ENCODE data around the gene TNS4.
"Not testable (repeated sequence)": the region's sequence is repeated elsewhere in the genome, so short reads cannot be mapped to it uniquely, and the experiment has no call there.

Gene TNS4

GRCh38 chr17:40501499-40501911 is at the start of gene TNS4:
Gene TNS4 (minus strand): TSS chr17:40501623. CDS start chr17:40496425, 5,198 bp downstream.
- no peak for DNase-seq (ENCODE audit: low read depth)

- DNase-seq (ENCODE audit: low read depth), result peak; percentile 99
Measured at GRCh38 chr17:40550608-40551007, 49.2 kb upstream of the TNS4 start.

- DNase-seq (ENCODE audit: low read depth), result peak; percentile 81
Measured at GRCh38 chr17:40548982-40549685, 47.7 kb upstream of the TNS4 start.

GRCh38 chr17:40548491-40548981 is 47.1 kb upstream of the TNS4 start:
- DNase-seq (ENCODE audit: low read depth), result no peak

GRCh38 chr17:40547785-40548478 is 46.5 kb upstream of the TNS4 start:
- DNase-seq (ENCODE audit: low read depth), result no peak

GRCh38 chr17:40547079-40547784 is 45.8 kb upstream of the TNS4 start:
- DNase-seq (ENCODE audit: low read depth), result no peak

- DNase-seq (ENCODE audit: low read depth), result not testable (repeated sequence)
Measured at GRCh38 chr17:40546497-40546896, 45.1 kb upstream of the TNS4 start.

GRCh38 chr17:40545660-40546059 is 44.2 kb upstream of the TNS4 start:
- no peak for DNase-seq (ENCODE audit: low read depth)

GRCh38 chr17:40542558-40543411 is 41.4 kb upstream of the TNS4 start:
- DNase-seq (ENCODE audit: low read depth), result peak; percentile 99

- no peak for DNase-seq (ENCODE audit: low read depth)
Measured at GRCh38 chr17:40541873-40542557, 40.6 kb upstream of the TNS4 start.

- no peak for DNase-seq (ENCODE audit: low read depth)
Measured at GRCh38 chr17:40541060-40541872, 39.8 kb upstream of the TNS4 start.

GRCh38 chr17:40540448-40540847 is 39.0 kb upstream of the TNS4 start:
- DNase-seq (ENCODE audit: low read depth), result no peak

GRCh38 chr17:40539711-40540411 is 38.4 kb upstream of the TNS4 start:
- no peak for DNase-seq (ENCODE audit: low read depth)

- DNase-seq (ENCODE audit: low read depth), result no peak
Measured at GRCh38 chr17:40538936-40539705, 37.7 kb upstream of the TNS4 start.

- no peak for DNase-seq (ENCODE audit: low read depth)
Measured at GRCh38 chr17:40538019-40538935, 36.9 kb upstream of the TNS4 start.

GRCh38 chr17:40536295-40537171 is 35.1 kb upstream of the TNS4 start:
- DNase-seq (ENCODE audit: low read depth), result no peak

- no peak for DNase-seq (ENCODE audit: low read depth)
Measured at GRCh38 chr17:40535924-40536294, 34.5 kb upstream of the TNS4 start.

Measured in stromal cell of bone marrow (primary cell).